ENCODE data around the gene SLC32A1.

SLC32A1 gene

DNA sequence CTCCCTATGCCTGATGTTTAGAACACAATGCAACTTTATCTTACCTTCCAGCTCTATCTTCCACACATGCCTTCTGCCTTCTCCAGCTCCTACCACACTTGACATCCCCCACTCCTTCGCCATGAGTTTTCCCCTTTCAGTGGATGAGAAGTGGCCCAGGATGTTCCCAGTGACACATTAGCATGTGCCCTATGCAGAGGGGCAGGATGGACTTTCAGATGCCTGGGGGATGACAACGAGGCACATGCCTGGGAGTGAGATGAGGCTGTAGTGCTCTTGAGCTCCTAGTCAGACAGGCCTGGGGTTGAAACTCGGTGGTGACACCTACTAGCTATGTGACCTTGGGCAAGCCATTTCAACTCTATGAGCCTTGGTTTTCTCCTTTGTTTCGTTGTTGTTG is 20.1 kb upstream of the SLC32A1 start:
- H3K27me3 ChIP-seq (ENCODE audit: insufficient read depth, low read length, poor library complexity, severe bottlenecking), result no peaks in the 10 kb centered on the region
- H3K4me3 ChIP-seq (ENCODE audit: low read length, poor library complexity, severe bottlenecking), result no peak overlapping the region
- H3F3A ChIP-seq (ENCODE audit: low read depth), result no peaks in the 10 kb centered on the region
- no peaks in the 10 kb centered on the region for H3K79me2 ChIP-seq (ENCODE audit: insufficient read depth, low read length)
- no peaks in the 10 kb centered on the region for H4K20me1 ChIP-seq (ENCODE audit: insufficient read depth, low read length, poor library complexity, severe bottlenecking)
- TF ChIP-seq EZH2phosphoT487 (IDR thresholded peaks at IDR 0.05; ENCODE audit: borderline replicate concordance), result no peak
- TF ChIP-seq, protein P1, sequence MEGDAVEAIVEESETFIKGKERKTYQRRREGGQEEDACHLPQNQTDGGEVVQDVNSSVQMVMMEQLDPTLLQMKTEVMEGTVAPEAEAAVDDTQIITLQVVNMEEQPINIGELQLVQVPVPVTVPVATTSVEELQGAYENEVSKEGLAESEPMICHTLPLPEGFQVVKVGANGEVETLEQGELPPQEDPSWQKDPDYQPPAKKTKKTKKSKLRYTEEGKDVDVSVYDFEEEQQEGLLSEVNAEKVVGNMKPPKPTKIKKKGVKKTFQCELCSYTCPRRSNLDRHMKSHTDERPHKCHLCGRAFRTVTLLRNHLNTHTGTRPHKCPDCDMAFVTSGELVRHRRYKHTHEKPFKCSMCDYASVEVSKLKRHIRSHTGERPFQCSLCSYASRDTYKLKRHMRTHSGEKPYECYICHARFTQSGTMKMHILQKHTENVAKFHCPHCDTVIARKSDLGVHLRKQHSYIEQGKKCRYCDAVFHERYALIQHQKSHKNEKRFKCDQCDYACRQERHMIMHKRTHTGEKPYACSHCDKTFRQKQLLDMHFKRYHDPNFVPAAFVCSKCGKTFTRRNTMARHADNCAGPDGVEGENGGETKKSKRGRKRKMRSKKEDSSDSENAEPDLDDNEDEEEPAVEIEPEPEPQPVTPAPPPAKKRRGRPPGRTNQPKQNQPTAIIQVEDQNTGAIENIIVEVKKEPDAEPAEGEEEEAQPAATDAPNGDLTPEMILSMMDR (conservative IDR thresholded peaks at IDR 0.05; ENCODE audit: low read length), result no peak
- no peaks in the 10 kb centered on the region for H3K4me1 ChIP-seq (ENCODE audit: insufficient read depth, low read length, poor library complexity, severe bottlenecking)
- H3K4me2 ChIP-seq (ENCODE audit: low read depth, low read length, poor library complexity, severe bottlenecking), result no peak overlapping the region
- H3K9me2 ChIP-seq (replicated peaks; ENCODE audit: low read depth, low read length), result no peaks in the 10 kb centered on the region
- H3K36me3 ChIP-seq (ENCODE audit: insufficient read depth, low read length), result no peaks in the 10 kb centered on the region
- H3K9ac ChIP-seq (ENCODE audit: low read depth, low read length, poor library complexity, severe bottlenecking), result no peak overlapping the region
- no peak overlapping the region for H2AFZ ChIP-seq (ENCODE audit: low read length)
- H3K9me3 ChIP-seq (ENCODE audit: insufficient read depth, low read depth, low read length), result no peaks in the 10 kb centered on the region

DNA sequence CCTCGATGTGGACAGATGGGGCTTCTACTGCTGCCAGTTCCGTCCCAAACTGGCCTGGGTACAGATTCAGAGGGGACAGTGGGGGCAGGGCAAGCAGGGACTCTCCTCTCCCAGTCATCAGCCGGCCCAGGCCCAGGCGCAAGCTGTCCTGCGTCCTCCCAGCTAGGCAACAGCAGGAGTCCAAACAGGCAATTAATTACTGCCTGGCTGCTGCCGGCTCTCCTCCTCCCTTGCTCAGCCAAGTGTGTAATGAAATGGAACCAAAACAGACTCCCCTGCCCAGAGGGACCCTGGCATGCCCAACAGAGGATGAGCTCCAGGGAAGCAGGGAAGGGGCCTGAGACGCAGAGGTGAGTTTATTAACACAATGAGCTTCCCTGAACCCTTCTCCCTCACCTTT is 17.8 kb upstream of the SLC32A1 start:
- Histone ChIP-seq H3K4me2 (ENCODE audit: low read depth, low read length, poor library complexity, severe bottlenecking) (no peak overlapping the region), H3K36me3 (ENCODE audit: insufficient read depth, low read length) (no peaks in the 10 kb centered on the region), H3K4me1 (ENCODE audit: insufficient read depth, low read length, poor library complexity, severe bottlenecking) (no peaks in the 10 kb centered on the region), H3K27me3 (ENCODE audit: insufficient read depth, low read length, poor library complexity, severe bottlenecking) (no peaks in the 10 kb centered on the region), H2AFZ (ENCODE audit: low read length) (no peak overlapping the region), H3K4me3 (ENCODE audit: low read length, poor library complexity, severe bottlenecking) (no peak overlapping the region), H3K79me2 (ENCODE audit: insufficient read depth, low read length) (no peaks in the 10 kb centered on the region), H3K9ac (ENCODE audit: low read depth, low read length, poor library complexity, severe bottlenecking) (no peak overlapping the region), H3K9me2 (replicated peaks; ENCODE audit: low read depth, low read length) (no peaks in the 10 kb centered on the region), H3K9me3 (ENCODE audit: insufficient read depth, low read depth, low read length) (no peaks in the 10 kb centered on the region), H4K20me1 (ENCODE audit: insufficient read depth, low read length, poor library complexity, severe bottlenecking) (no peaks in the 10 kb centered on the region), H3F3A (ENCODE audit: low read depth) (no peaks in the 10 kb centered on the region)
- no peak for TF ChIP-seq EZH2phosphoT487 (IDR thresholded peaks at IDR 0.05; ENCODE audit: borderline replicate concordance)
- TF ChIP-seq, protein P1 (conservative IDR thresholded peaks at IDR 0.05; ENCODE audit: low read length), result no peak

- H3K9me2 ChIP-seq (replicated peaks; ENCODE audit: low read depth, low read length), result no peaks in the 10 kb centered on the region
- H3K4me1 ChIP-seq (ENCODE audit: insufficient read depth, low read length, poor library complexity, severe bottlenecking), result no peaks in the 10 kb centered on the region
- no peaks in the 10 kb centered on the region for H4K20me1 ChIP-seq (ENCODE audit: insufficient read depth, low read length, poor library complexity, severe bottlenecking)
- no peak overlapping the region for H3K4me2 ChIP-seq (ENCODE audit: low read depth, low read length, poor library complexity, severe bottlenecking)
- no peaks in the 10 kb centered on the region for H3K9me3 ChIP-seq (ENCODE audit: insufficient read depth, low read depth, low read length)
- no peak overlapping the region for H3K4me3 ChIP-seq (ENCODE audit: low read length, poor library complexity, severe bottlenecking)
- H3K27me3 ChIP-seq (ENCODE audit: insufficient read depth, low read length, poor library complexity, severe bottlenecking), result no peaks in the 10 kb centered on the region
- no peak overlapping the region for H2AFZ ChIP-seq (ENCODE audit: low read length)
- H3K9ac ChIP-seq (ENCODE audit: low read depth, low read length, poor library complexity, severe bottlenecking), result no peak overlapping the region
- no peaks in the 10 kb centered on the region for H3K36me3 ChIP-seq (ENCODE audit: insufficient read depth, low read length)
- no peaks in the 10 kb centered on the region for H3F3A ChIP-seq (ENCODE audit: low read depth)
- TF ChIP-seq, protein P1 (conservative IDR thresholded peaks at IDR 0.05; ENCODE audit: low read length), result no peak
- TF ChIP-seq EZH2phosphoT487 (IDR thresholded peaks at IDR 0.05; ENCODE audit: borderline replicate concordance), result no peak
- H3K79me2 ChIP-seq (ENCODE audit: insufficient read depth, low read length), result no peaks in the 10 kb centered on the region
Measured at GRCh38 chr20:38714308-38714707, 10.0 kb upstream of the SLC32A1 start.
